Activated CD4-positive, alpha-beta T cell treated with anti-CD3 and anti-CD28 coated beads for 36 hours (primary cell): ENCODE measurements around the gene AMHR2. TPM values are rescaled to one million over a fixed set of nuclear protein-coding genes. Genes with fewer than 3 reads are reported as not detected.
"Not testable (repeated sequence)": the region's sequence is repeated elsewhere in the genome, so short reads cannot be mapped to it uniquely, and the experiment has no call there.

Source experiments
- ATAC-seq: fragments of 200-7000 bp; cut with Tn5 transposase; one replicate; pipeline ENCODE4 v1.10.0; 2021; ENCODE audit warnings: mild to moderate bottlenecking, moderate library complexity
- CTCF ChIA-PET: fragments of 350-600 bp; sonication (Branson Sonifier 250); formaldehyde crosslinking; loops from one replicate; lab custom pipeline; 2021; ENCODE audit warnings: antibody characterized with exemption; lab: Charles Lee
- POLR2A ChIA-PET: fragments of 350-600 bp; sonication (Branson Sonifier 250); formaldehyde crosslinking; loops from one replicate; lab custom pipeline; 2021; ENCODE audit warnings: antibody characterized with exemption, inconsistent platforms; lab: Charles Lee
- DNase-seq: peaks from one replicate; pipeline ENCODE4 v3.0.0-alpha.2; 2020
- H3K27ac Mint-ChIP-seq: one replicate; pipeline ENCODE4 v1.8.0; 2021; ENCODE audit warnings: mixed read lengths
- H3K27me3 Mint-ChIP-seq: one replicate; pipeline ENCODE4 v1.8.0; 2021; ENCODE audit warnings: mixed read lengths
- H3K36me3 Mint-ChIP-seq: one replicate; pipeline ENCODE4 v1.8.0; 2021; ENCODE audit warnings: low read depth, mixed read lengths
- H3K4me1 Mint-ChIP-seq: one replicate; pipeline ENCODE4 v1.8.0; 2021; ENCODE audit warnings: mixed read lengths
- H3K4me3 Mint-ChIP-seq: one replicate; pipeline ENCODE4 v1.8.0; 2021; ENCODE audit warnings: mild to moderate bottlenecking, moderate library complexity, mixed read lengths
- H3K9me3 Mint-ChIP-seq: one replicate; pipeline ENCODE4 v1.8.0; 2021; ENCODE audit warnings: low read depth, mixed read lengths
- intact Hi-C, 2 experiments: fragments of 100-400 bp; cut with DNase I in 1 of 2; cut with micrococcal nuclease in 1 of 2; formaldehyde crosslinking; loops; one replicate each; pipeline versions ENCODE4 v1.14.2 to v1.15.1; 2022 to 2024; cut with DNase I, micrococcal nuclease
- total RNA-seq, 2 experiments: library from RNA; stranded (reverse); gene quantifications; one replicate each; pipeline ENCODE4 v1.2.3, GENCODE V29; 2021

AMHR2 gene
- total RNA-seq, 2 experiments from 2014 or later, result not detected

- H3K9me3 Mint-ChIP-seq, result no peaks in the 10 kb centered on the region
- H3K27me3 Mint-ChIP-seq, result no peaks in the 10 kb centered on the region
- H3K4me1 Mint-ChIP-seq, result peaks cover 58% of the 10 kb centered on the region
- H3K36me3 Mint-ChIP-seq, result peaks cover 39% of the 10 kb centered on the region
- ChIA-PET CTCF (interaction anchor here (0.8 to 5.7 kb wide), 5 partner anchors 18 to 61 kb away, joined by 3 to 43 read pairs (median 4); no protein-coding TSS in a partner anchor), POLR2A (no interaction called here)
- H3K4me3 Mint-ChIP-seq, result no peak overlapping the region
- ATAC-seq, result no peak
- DNase-seq, result no peak
- intact Hi-C loops, result loop anchor here in 1 of 2 experiments (2.0 kb wide), 1 partner anchor 17 kb away; no protein-coding TSS in a partner anchor
- peak overlapping the region; percentile 58 for H3K27ac Mint-ChIP-seq
These were observed 10.0 kb upstream of the AMHR2 start for GRCh38 chr12:53413485-53414204.

GRCh38 chr12:53414756-53415417 is 8.8 kb upstream of the AMHR2 start:
- ATAC-seq, result no peak
- intact Hi-C loops, result no loop called here
- Mint-ChIP-seq H3K4me1 (peaks cover 66% of the 10 kb centered on the region), H3K36me3 (peaks cover 31% of the 10 kb centered on the region), H3K27me3 (no peaks in the 10 kb centered on the region), H3K4me3 (no peak overlapping the region), H3K9me3 (no peaks in the 10 kb centered on the region), H3K27ac (no peak overlapping the region)
- CTCF ChIA-PET, result interaction anchor here (0.6 to 5.7 kb wide), 6 partner anchors 19 to 91 kb away, joined by 3 to 43 read pairs (median 4); no protein-coding TSS in a partner anchor
- no peak for DNase-seq
- POLR2A ChIA-PET, result interaction anchor here (0.5 to 0.8 kb wide), 3 partner anchors 23 to 63 kb away, joined by 3 read pairs; no protein-coding TSS in a partner anchor

- H3K9me3 Mint-ChIP-seq, H3K27me3 Mint-ChIP-seq, intact Hi-C loops, ATAC-seq, H3K4me3 Mint-ChIP-seq, POLR2A ChIA-PET, H3K27ac Mint-ChIP-seq, DNase-seq: not testable (repeated sequence)
- Mint-ChIP-seq H3K4me1 (peaks cover 68% of the 10 kb centered on the region), H3K36me3 (peaks cover 25% of the 10 kb centered on the region)
- CTCF ChIA-PET, result interaction anchor here (0.5 to 5.7 kb wide), 3 partner anchors 32 to 117 kb away, joined by 3 to 43 read pairs (median 3); partner anchors contain the start of gene MYG1
These were observed 7.8 kb upstream of the AMHR2 start for GRCh38 chr12:53415752-53416389.

- ATAC-seq (peak; percentile 46), DNase-seq (peak; percentile 48)
- Mint-ChIP-seq H3K27ac (peak overlapping the region; percentile 30), H3K4me1 (peaks cover 65% of the 10 kb centered on the region), H3K36me3 (peaks cover 14% of the 10 kb centered on the region)
- not testable (repeated sequence) for H3K9me3 Mint-ChIP-seq, H3K4me3 Mint-ChIP-seq, H3K27me3 Mint-ChIP-seq
- POLR2A ChIA-PET, result interaction anchor here (0.6 to 0.9 kb wide), 4 partner anchors 38 to 863 kb away, joined by 3 to 5 read pairs (median 4); partner anchors contain the start of genes HNRNPA1, SP1 and TARBP2
- CTCF ChIA-PET, result interaction anchor here (0.6 to 5.7 kb wide), 13 partner anchors 11 to 351 kb away, joined by 3 to 43 read pairs (median 5); partner anchors contain the start of gene AAAS
- intact Hi-C loops, result loop anchor here in 1 of 2 experiments (1.0 kb wide), 1 partner anchor 37 kb away; the partner anchor contains the start of gene SP1
These were observed 6.3 kb upstream of the AMHR2 start for GRCh38 chr12:53417291-53417816.

- intact Hi-C loops, result no loop called here
- CTCF ChIA-PET, result interaction anchor here (0.8 to 5.7 kb wide), 10 partner anchors 15 to 352 kb away, joined by 3 to 43 read pairs (median 4); partner anchors contain the start of gene AAAS
These were observed 5.4 kb upstream of the AMHR2 start for GRCh38 chr12:53418221-53418620.

GRCh38 chr12:53419756-53420155 is 3.9 kb upstream of the AMHR2 start:
- Mint-ChIP-seq H3K9me3 (no peaks in the 10 kb centered on the region), H3K4me1 (peaks cover 48% of the 10 kb centered on the region), H3K27ac (no peak overlapping the region), H3K36me3 (no peaks in the 10 kb centered on the region), H3K4me3 (no peak overlapping the region), H3K27me3 (no peaks in the 10 kb centered on the region)
- ATAC-seq (no peak), DNase-seq (no peak)
- POLR2A ChIA-PET, result no interaction called here
- intact Hi-C loops, result loop anchor here in 1 of 2 experiments (2.0 kb wide), 1 partner anchor 39 kb away; the partner anchor contains the start of gene SP1
- CTCF ChIA-PET, result interaction anchor here (0.5 to 7.0 kb wide), 5 partner anchors 53 to 260 kb away, joined by 3 to 117 read pairs (median 3); partner anchors contain the start of gene AAAS

More at GRCh38 chr12:53418221-53418620, 5.4 kb upstream of the AMHR2 start:
- ATAC-seq (no peak), DNase-seq (no peak)
- Mint-ChIP-seq H3K27me3 (no peaks in the 10 kb centered on the region), H3K4me1 (peaks cover 58% of the 10 kb centered on the region), H3K9me3 (no peaks in the 10 kb centered on the region), H3K27ac (no peak overlapping the region), H3K36me3 (peaks cover 9% of the 10 kb centered on the region), H3K4me3 (no peak overlapping the region)
- POLR2A ChIA-PET, result interaction anchor here (0.6 to 0.9 kb wide), 3 partner anchors 62 to 83 kb away, joined by 3 read pairs; partner anchors contain the start of gene TARBP2

- H3K27ac Mint-ChIP-seq, H3K4me3 Mint-ChIP-seq, intact Hi-C loops, DNase-seq, POLR2A ChIA-PET, H3K9me3 Mint-ChIP-seq, ATAC-seq, H3K36me3 Mint-ChIP-seq, H3K27me3 Mint-ChIP-seq: not testable (repeated sequence)
- peaks cover 31% of the 10 kb centered on the region for H3K4me1 Mint-ChIP-seq
- CTCF ChIA-PET, result interaction anchor here (0.6 to 7.0 kb wide), 11 partner anchors 33 to 101 kb away, joined by 3 to 117 read pairs (median 5); partner anchors contain the start of gene AAAS
These were observed 1.4 kb upstream of the AMHR2 start for GRCh38 chr12:53422247-53422646.

GRCh38 chr12:53424626-53425514 is 1.2 kb downstream of the AMHR2 start:
- POLR2A ChIA-PET, result no interaction called here
- no peak overlapping the region for H3K4me3 Mint-ChIP-seq
- no peaks in the 10 kb centered on the region for H3K36me3 Mint-ChIP-seq
- intact Hi-C loops, result no loop called here
- ATAC-seq, result no peak
- H3K4me1 Mint-ChIP-seq, result peaks cover 25% of the 10 kb centered on the region
- DNase-seq, result no peak
- no peak overlapping the region for H3K27ac Mint-ChIP-seq
- H3K9me3 Mint-ChIP-seq, result no peaks in the 10 kb centered on the region
- CTCF ChIA-PET, result interaction anchor here (0.5 to 7.0 kb wide), 5 partner anchors 13 to 266 kb away, joined by 3 to 117 read pairs (median 4); no protein-coding TSS in a partner anchor
- H3K27me3 Mint-ChIP-seq, result no peaks in the 10 kb centered on the region

- no peaks in the 10 kb centered on the region for H3K36me3 Mint-ChIP-seq
- H3K9me3 Mint-ChIP-seq, result no peaks in the 10 kb centered on the region
- POLR2A ChIA-PET, result no interaction called here
- intact Hi-C loops, result no loop called here
- no peak for ATAC-seq
- no peak overlapping the region for H3K27ac Mint-ChIP-seq
- H3K4me1 Mint-ChIP-seq, result peaks cover 23% of the 10 kb centered on the region
- no peak for DNase-seq
- H3K4me3 Mint-ChIP-seq, result no peak overlapping the region
- CTCF ChIA-PET, result interaction anchor here (0.5 to 7.0 kb wide), 7 partner anchors 51 to 267 kb away, joined by 3 to 117 read pairs (median 3); partner anchors contain the start of gene AAAS
- no peaks in the 10 kb centered on the region for H3K27me3 Mint-ChIP-seq
These were observed 2.0 kb downstream of the AMHR2 start for GRCh38 chr12:53425515-53426150.
